IMR-90 (cell line): ENCODE measurements around the gene SIRT2. TPM values are rescaled to one million over a fixed set of nuclear protein-coding genes. Genes with fewer than 3 reads are reported as not detected.

Experiments
- ATAC-seq: fragments of 200-7000 bp; cut with Tn5 transposase; 2 replicates; pipeline ENCODE4 v1.9.1; 2020; ENCODE audit warnings: low read depth, mild to moderate bottlenecking, moderate library complexity
- BruUV-seq: library from RNA; stranded (reverse); fragments of 400-500 nt; replicated peaks from 2 replicates; lab custom pipeline; 2021; lab: Mats Ljungman, UMichigan
- CTCF ChIA-PET: fragments of 300-600 bp; formaldehyde crosslinking; extraction: SDS; loops from one replicate; lab custom pipeline; 2021; ENCODE audit warnings: antibody characterized with exemption; lab: Yijun Ruan, JAX
- POLR2A ChIA-PET: fragments of 300-600 bp; sonication (Branson Sonifier 250); formaldehyde crosslinking; loops from one replicate; lab custom pipeline; 2022; ENCODE audit warnings: antibody characterized with exemption; ENCODE audit not compliant: unreplicated experiment; lab: Charles Lee
- DNase-seq: peaks from one replicate; pipeline ENCODE4 v3.0.0; 2013
- H2AFZ ChIP-seq: replicated peaks from 2 replicates; pipeline ENCODE3; 2013; ENCODE audit warnings: low read length, mild to moderate bottlenecking; ENCODE audit not compliant: poor library complexity
- H2AK5ac ChIP-seq: 2 replicates; pipeline ENCODE4 v1.6.1; 2013; ENCODE audit warnings: low read depth, low read length, inconsistent platforms
- H2AK9ac ChIP-seq: replicated peaks from 2 replicates; pipeline ENCODE3; 2013; ENCODE audit warnings: mild to moderate bottlenecking, low read depth, low read length, moderate library complexity; ENCODE audit not compliant: poor library complexity
- H2BK120ac ChIP-seq: 2 replicates; pipeline ENCODE4 v1.6.1; 2013; ENCODE audit warnings: low read depth, low read length, inconsistent platforms
- H2BK15ac ChIP-seq: 3 replicates; pipeline ENCODE4 v1.6.1; 2013; ENCODE audit warnings: low read depth, low read length, inconsistent platforms
- H2BK20ac ChIP-seq: 2 replicates; pipeline ENCODE4 v1.6.1; 2013; ENCODE audit warnings: low read depth, mild to moderate bottlenecking, inconsistent platforms, low read length, moderate library complexity
- H2BK5ac ChIP-seq: 2 replicates; pipeline ENCODE4 v1.6.1; 2013; ENCODE audit warnings: mild to moderate bottlenecking, low read depth, low read length, inconsistent platforms; ENCODE audit not compliant: poor library complexity, severe bottlenecking
- H3K14ac ChIP-seq: replicated peaks from 2 replicates; pipeline ENCODE4 v1.6.1; 2013; ENCODE audit warnings: low read depth, low read length, inconsistent platforms
- H3K18ac ChIP-seq: 2 replicates; pipeline ENCODE4 v1.6.1; 2013; ENCODE audit warnings: low read depth, low read length, control low read depth
- H3K23ac ChIP-seq: 2 replicates; pipeline ENCODE4 v1.6.1; 2013; ENCODE audit warnings: low read depth, low read length, inconsistent platforms
- H3K27ac ChIP-seq: 2 replicates; pipeline ENCODE4 v1.5.1; 2013; ENCODE audit warnings: mild to moderate bottlenecking, control low read depth, low read length; ENCODE audit not compliant: insufficient read depth
- H3K27me3 ChIP-seq: 2 replicates; pipeline ENCODE4 v1.6.1; 2013; ENCODE audit warnings: low read length; ENCODE audit not compliant: control insufficient read depth, insufficient read depth
- H3K36me3 ChIP-seq: 2 replicates; pipeline ENCODE4 v1.6.1; 2013; ENCODE audit warnings: low read length, mixed read lengths; ENCODE audit not compliant: control insufficient read depth, insufficient read depth
- H3K4ac ChIP-seq: 2 replicates; pipeline ENCODE4 v1.6.1; 2013; ENCODE audit warnings: low read depth, low read length, inconsistent platforms
- H3K4me1 ChIP-seq: 2 replicates; pipeline ENCODE4 v1.6.1; 2013; ENCODE audit warnings: low read length, mixed read lengths; ENCODE audit not compliant: control insufficient read depth, insufficient read depth
- H3K4me2 ChIP-seq: 2 replicates; pipeline ENCODE4 v1.6.1; 2013; ENCODE audit warnings: low read depth, mild to moderate bottlenecking, control low read depth, low read length, moderate library complexity
- H3K4me3 ChIP-seq: 2 replicates; pipeline ENCODE4 v1.5.1; 2013; ENCODE audit warnings: low read depth, mild to moderate bottlenecking, control low read depth, low read length, moderate library complexity; ENCODE audit not compliant: insufficient read depth
- H3K56ac ChIP-seq: 2 replicates; pipeline ENCODE4 v1.6.1; 2013; ENCODE audit warnings: low read length, inconsistent platforms; ENCODE audit not compliant: insufficient read depth; ENCODE audit errors: extremely low read depth
- H3K79me1 ChIP-seq, 2 experiments: 2 replicates each; pipeline ENCODE4 v1.6.1; 2013; ENCODE audit warnings: low read length in 2 of 2, inconsistent platforms in 1 of 2, low read depth in 1 of 2
- H3K9ac ChIP-seq: 2 replicates; pipeline ENCODE4 v1.6.1; 2013; ENCODE audit warnings: low read depth, low read length, control low read depth
- H3K9me1 ChIP-seq: 2 replicates; pipeline ENCODE4 v1.6.1; 2013; ENCODE audit warnings: low read length, inconsistent platforms; ENCODE audit not compliant: insufficient read depth
- H3K9me3 ChIP-seq: 2 replicates; pipeline ENCODE4 v1.6.1; 2013; ENCODE audit warnings: low read length; ENCODE audit not compliant: control insufficient read depth, insufficient read depth
- H4K20me1 ChIP-seq: 2 replicates; pipeline ENCODE4 v1.6.1; 2013; ENCODE audit warnings: low read length, inconsistent platforms; ENCODE audit not compliant: insufficient read depth
- H4K5ac ChIP-seq: 2 replicates; pipeline ENCODE4 v1.6.1; 2013; ENCODE audit warnings: mild to moderate bottlenecking, low read depth, low read length, control low read depth
- H4K8ac ChIP-seq, 2 experiments: 2 replicates each; pipeline ENCODE4 v1.6.1; 2013; ENCODE audit warnings: low read depth in 2 of 2, low read length in 2 of 2, control low read depth in 1 of 2, inconsistent platforms in 1 of 2
- H4K91ac ChIP-seq: 2 replicates; pipeline ENCODE4 v1.6.1; 2013; ENCODE audit warnings: low read depth, low read length, inconsistent platforms; ENCODE audit not compliant: insufficient read depth
- BHLHE40 ChIP-seq: fragments of 150-350 bp; IDR thresholded peaks from 2 replicates; pipeline ENCODE4 v1.6.1; 2016; ENCODE audit warnings: mild to moderate bottlenecking, low read depth, low read length
- CEBPB ChIP-seq: IDR thresholded peaks from 2 replicates; pipeline ENCODE4 v1.6.1; 2012; ENCODE audit warnings: low read depth, low read length, improper control_type of control experiment
- CHD1 ChIP-seq: IDR thresholded peaks from 2 replicates; pipeline ENCODE4 v1.6.1; 2012; ENCODE audit warnings: low read depth, low read length, improper control_type of control experiment
- ELK1 ChIP-seq: fragments of 150-350 bp; IDR thresholded peaks from 2 replicates; pipeline ENCODE4 v1.6.1; 2016; ENCODE audit warnings: low read depth, mild to moderate bottlenecking, low read length, moderate library complexity, borderline replicate concordance
- MXI1 ChIP-seq: IDR thresholded peaks from 2 replicates; pipeline ENCODE4 v1.6.1; 2012; ENCODE audit warnings: low read depth, mild to moderate bottlenecking, low read length, moderate library complexity, borderline replicate concordance
- RAD21 ChIP-seq: IDR thresholded peaks from 2 replicates; pipeline ENCODE4 v1.6.1; 2012; ENCODE audit warnings: low read length, improper control_type of control experiment
- RCOR1 ChIP-seq: IDR thresholded peaks from 2 replicates; pipeline ENCODE4 v1.6.1; 2012; ENCODE audit warnings: mild to moderate bottlenecking, low read length, improper control_type of control experiment; ENCODE audit not compliant: insufficient replicate concordance
- SMC3 ChIP-seq: fragments of 150-350 bp; IDR thresholded peaks from 2 replicates; pipeline ENCODE4 v1.6.1; 2016; ENCODE audit warnings: low read depth, mild to moderate bottlenecking, antibody characterized with exemption, low read length, moderate library complexity
- USF2 ChIP-seq: fragments of 150-350 bp; IDR thresholded peaks from 2 replicates; pipeline ENCODE4 v1.6.1; 2017; ENCODE audit warnings: mild to moderate bottlenecking, antibody characterized with exemption, low read length, low read depth
- WGBS, 2 experiments: methylation state at CpG; one replicate each; pipeline versions ENCODE4 v1.1.5 to v1.1.7; 2013; ENCODE audit warnings: missing lambda C conversion rate in 2 of 2; ENCODE audit not compliant: insufficient read length in 1 of 2; ENCODE audit errors: extremely low coverage in 2 of 2; 5-methylcytosine and 5-hydroxymethylcytosine counted together
- dilution Hi-C: fragments of 300-500 bp; cut with HindIII; formaldehyde crosslinking; loops from one replicate; pipeline ENCODE4 v1.14.3; 2018; ENCODE audit warnings: low sequenced_read_pairs; ENCODE audit not compliant: unreplicated experiment
- in situ Hi-C: fragments of 300-500 bp; cut with MboI; formaldehyde crosslinking; loops from 3 replicates; pipeline ENCODE4 v1.14.3; 2019; ENCODE audit warnings: low sequenced_read_pairs, inconsistent platforms, mixed read lengths
- intact Hi-C: fragments of 100-400 bp; cut with micrococcal nuclease; formaldehyde crosslinking; loops from 2 replicates; pipeline ENCODE4 v1.10.0; 2022
- polyA plus RNA-seq, 3 experiments: library from polyadenylated mRNA; depleted of rRNA; stranded (reverse); fragments of >200 nt; gene quantifications; 2 replicates each; pipeline ENCODE4 v1.2.3, GENCODE V29; 2012; ENCODE audit warnings: low replicate concordance in 1 of 3
- total RNA-seq: library from RNA; depleted of rRNA; stranded (reverse); fragments of >200 nt; gene quantifications from 2 replicates; pipeline ENCODE4 v1.2.3, GENCODE V29; 2012

SIRT2 gene
- total and polyA plus RNA-seq, 2 of the 4 experiments (the other 2 are of a cell fraction): 43.0 to 50.0 TPM

- H2AFZ ChIP-seq: no peak overlapping the region
- H3K4me2 ChIP-seq: no peak overlapping the region
- no peak overlapping the region for H3K18ac ChIP-seq
- peak overlapping the region; percentile 20; the same call in 1 of the 2 replicates for H3K14ac ChIP-seq
- no peak overlapping the region for H2AK9ac ChIP-seq
- H3K27ac ChIP-seq: no peak overlapping the region
- no peak overlapping the region for H3K4me3 ChIP-seq
- TF ChIP-seq SMC3 (no peak), RAD21 (no peak), RCOR1 (no peak), MXI1 (no peak), ELK1 (no peak), CEBPB (no peak), USF2 (no peak), CHD1 (no peak), BHLHE40 (no peak)
- H4K5ac ChIP-seq: no peak overlapping the region
- H3K36me3 ChIP-seq: peaks cover 66% of the 10 kb centered on the region
- H4K8ac ChIP-seq: no peak overlapping the region
- no peaks in the 10 kb centered on the region for H3K9me1 ChIP-seq
- peaks cover 56% of the 10 kb centered on the region for H4K20me1 ChIP-seq
- H2BK15ac ChIP-seq: no peak overlapping the region
- no TSS peak for BruUV-seq
- DNase-seq (peak; percentile 35), ATAC-seq (no peak)
- intact Hi-C loops: no loop called here
- H2BK20ac ChIP-seq: no peak overlapping the region
- no peak overlapping the region for H4K91ac ChIP-seq
- dilution Hi-C loops: no loop called here
- no peaks in the 10 kb centered on the region for H3K27me3 ChIP-seq
- H3K56ac ChIP-seq: no peak overlapping the region
- ChIA-PET CTCF (interaction anchor here (1.4 kb wide), 1 partner anchor 93 kb away, joined by 3 read pairs; the partner anchor contains the start of genes MRPS12 and SARS2), POLR2A (no interaction called here)
- WGBS, 2 experiments: no CpG with 5 or more reads among the region's 7 CpGs
- H3K4ac ChIP-seq: no peak overlapping the region; the same call in 1 of the 2 replicates
- H3K9ac ChIP-seq: no peak overlapping the region
- H2AK5ac ChIP-seq: no peak overlapping the region
- no peak overlapping the region for H2BK120ac ChIP-seq
- H3K4me1 ChIP-seq: peaks cover 10% of the 10 kb centered on the region; the same call in 1 of the 2 replicates
- H3K23ac ChIP-seq: no peak overlapping the region
- no peak overlapping the region for H2BK5ac ChIP-seq
- H3K79me1 ChIP-seq: peaks cover 43 to 64% of the 10 kb centered on the region in 2 experiments
- H3K9me3 ChIP-seq: no peaks in the 10 kb centered on the region
- in situ Hi-C loops: no loop called here
Measured at GRCh38 chr19:38837656-38838121, 61.7 kb downstream of the SIRT2 start.
